HepG2 (cell line): ENCODE data around the gene RBM19. TPM values are rescaled to one million over a fixed set of nuclear protein-coding genes. Genes with fewer than 3 reads are reported as not detected.

Experiments
- ATAC-seq: fragments of 200-7000 bp; cut with Tn5 transposase; 3 replicates; pipeline ENCODE4 v1.9.1; 2020; ENCODE audit warnings: mild to moderate bottlenecking, moderate library complexity
- BruUV-seq: library from RNA; stranded (reverse); fragments of 400-500 nt; replicated peaks from 2 replicates; lab custom pipeline; 2021; lab: Mats Ljungman, UMichigan
- CTCF ChIA-PET: fragments of 300-600 bp; formaldehyde crosslinking; extraction: SDS; loops from one replicate; lab custom pipeline; 2021; ENCODE audit warnings: low total read pairs, inconsistent platforms, low intra/inter-chr PET ratio; lab: Yijun Ruan, JAX
- POLR2A ChIA-PET: fragments of 350-600 bp; sonication (Branson Sonifier 250); formaldehyde crosslinking; loops from one replicate; lab custom pipeline; 2020; ENCODE audit warnings: antibody characterized with exemption, inconsistent platforms; lab: Yijun Ruan, JAX
- DNase-seq: peaks from one replicate; pipeline ENCODE4 v3.0.0-alpha.2; 2015; ENCODE audit warnings: low spot score
- FAIRE-seq: peaks from 3 replicates; lab custom pipeline; 2011; peaks lifted over from hg19 to GRCh38; lab: Jason Lieb, UNC
- H2AFZ ChIP-seq: one replicate; pipeline ENCODE4 v1.6.1; 2011; ENCODE audit warnings: low read length, inconsistent platforms
- H3K27ac ChIP-seq: fragments of 300-600 bp; 3 replicates; pipeline ENCODE4 v1.8.0; 2011; ENCODE audit warnings: mixed run types, mild to moderate bottlenecking, mixed read lengths, low read length, inconsistent platforms; ENCODE audit not compliant: insufficient read depth; ENCODE audit errors: extremely low read length
- H3K27me3 ChIP-seq, 2 experiments: fragments of 200-600 bp in 1 of 2; 2 replicates in 1 of 2; 3 replicates in 1 of 2; pipeline versions ENCODE4 v1.6.0 to v1.8.0; 2011; ENCODE audit warnings: low read length in 2 of 2, mild to moderate bottlenecking in 2 of 2, moderate library complexity in 2 of 2, inconsistent platforms in 1 of 2; ENCODE audit not compliant: insufficient read depth in 2 of 2, control insufficient read depth in 1 of 2
- H3K36me3 ChIP-seq, 2 experiments: fragments of 200-600 bp in 1 of 2; replicated peaks in 1 of 2; 2 replicates in 1 of 2; 3 replicates in 1 of 2; pipeline versions ENCODE4 v1.5.1 to v1.8.0; 2011; ENCODE audit warnings: low read length in 2 of 2, inconsistent platforms in 1 of 2; ENCODE audit not compliant: insufficient read depth in 2 of 2, control insufficient read depth in 1 of 2
- H3K4me1 ChIP-seq: 2 replicates; pipeline ENCODE4 v1.5.1; 2012; ENCODE audit warnings: low read length, inconsistent platforms; ENCODE audit not compliant: insufficient read depth
- H3K4me2 ChIP-seq: 2 replicates; pipeline ENCODE4 v1.6.0; 2011; ENCODE audit warnings: low read depth, low read length, inconsistent platforms
- H3K4me3 ChIP-seq, 3 experiments: fragments of 200-600 bp in 1 of 3; sonication (generic), shearing (Covaris generic) in 1 of 3; replicated peaks in 1 of 3; 2 replicates each; pipeline ENCODE4 v1.5.1; 2011 to 2016; ENCODE audit warnings: low read length in 3 of 3, inconsistent platforms in 2 of 3, low read depth in 2 of 3, mild to moderate bottlenecking in 2 of 3, control low read depth in 1 of 3, mixed read lengths in 1 of 3; ENCODE audit not compliant: insufficient read depth in 1 of 3
- H3K79me2 ChIP-seq: one replicate; pipeline ENCODE4 v1.6.1; 2011; ENCODE audit warnings: low read length, inconsistent platforms; ENCODE audit not compliant: insufficient read depth
- H3K9ac ChIP-seq: 2 replicates; pipeline ENCODE4 v1.6.0; 2011; ENCODE audit warnings: mild to moderate bottlenecking, low read depth, low read length, inconsistent platforms; ENCODE audit not compliant: insufficient read depth
- H3K9me3 ChIP-seq: 2 replicates; pipeline ENCODE4 v1.5.1; 2012; ENCODE audit warnings: mild to moderate bottlenecking, low read length
- H4K20me1 ChIP-seq: 2 replicates; pipeline ENCODE4 v1.6.0; 2011; ENCODE audit warnings: inconsistent platforms, mild to moderate bottlenecking, low read length, moderate library complexity; ENCODE audit not compliant: insufficient read depth
- MED1 ChIP-seq: sonication (generic); formaldehyde crosslinking; IDR thresholded peaks from 2 replicates; pipeline ENCODE4 v1.4.0; 2020; ENCODE audit warnings: missing genetic modification reagents
- SP140L ChIP-seq: sonication (generic); formaldehyde crosslinking; IDR thresholded peaks from 2 replicates; pipeline ENCODE4 v1.4.0; 2020; ENCODE audit warnings: missing genetic modification reagents, borderline replicate concordance
- ZNF317 ChIP-seq: sonication (generic); formaldehyde crosslinking; IDR thresholded peaks from 2 replicates; pipeline ENCODE4 v1.5.0; 2020; ENCODE audit warnings: mild to moderate bottlenecking, missing genetic modification reagents
- ZNF558 ChIP-seq: sonication (generic); formaldehyde crosslinking; IDR thresholded peaks from 2 replicates; pipeline ENCODE4 v1.9.0; 2022; ENCODE audit warnings: mild to moderate bottlenecking, missing genetic modification reagents, borderline replicate concordance
- ZNF629 ChIP-seq: sonication (generic); formaldehyde crosslinking; conservative IDR thresholded peaks from 2 replicates; pipeline ENCODE4 v1.5.0; 2020; ENCODE audit warnings: missing genetic modification reagents
- WGBS: methylation state at CpG from one replicate; pipeline ENCODE4 v1.1.6; 2017; ENCODE audit warnings: low lambda C conversion rate; 5-methylcytosine and 5-hydroxymethylcytosine counted together
- in situ Hi-C: cut with HindIII; loops from 2 replicates; pipeline ENCODE4 v1.10.0; 2017; ENCODE audit warnings: low pct_unique_long_range_greater_than_20kb; ENCODE audit not compliant: extremely low pct_ligation_motif_present
- intact Hi-C: fragments of 100-400 bp; cut with micrococcal nuclease; formaldehyde crosslinking; loops from one replicate; pipeline ENCODE4 v1.10.0; 2022; ENCODE audit not compliant: unreplicated experiment
- polyA plus RNA-seq, 8 experiments: library from polyadenylated mRNA; depleted of rRNA in 3 of 8; stranded (reverse) in 7 of 8; unstranded in 1 of 8; fragments of >200 nt; fragmentation: Illumina TruSeq in 4 of 8; extraction: Trizol in 4 of 8; gene quantifications; 2 replicates each; pipeline versions ENCODE4 v1.2.1 to v1.2.3, GENCODE V29; 2011 to 2016; ENCODE audit warnings: low read depth in 4 of 8, missing spikeins in 1 of 8, mixed read lengths in 1 of 8; ENCODE audit not compliant: insufficient read depth in 1 of 8
- total RNA-seq, 5 experiments: library from RNA; depleted of rRNA; stranded (reverse); fragments of >200 nt; fragmentation: Illumina TruSeq; extraction: Trizol; gene quantifications; 2 replicates each; pipeline ENCODE4 v1.2.3, GENCODE V29; 2016; ENCODE audit warnings: low read depth in 1 of 5

The RBM19 gene
- total and polyA plus RNA-seq, 2 of the 13 experiments (the other 11 are each of a cell fraction or from before 2014, with no cell fraction given): 19.3 to 32.2 TPM

- H4K20me1 ChIP-seq: no peaks in the 10 kb centered on the region
- BruUV-seq: no TSS peak
- no peak overlapping the region for H2AFZ ChIP-seq
- ChIA-PET POLR2A (no interaction called here), CTCF (no interaction called here)
- H3K4me3 ChIP-seq: no peak overlapping the region
- no peaks in the 10 kb centered on the region for H3K79me2 ChIP-seq
- WGBS: 100% methylated on average over 2 of the region's 4 CpGs
- DNase-seq (no peak), FAIRE-seq (no peak), ATAC-seq (no peak)
- no peak overlapping the region for H3K9ac ChIP-seq
- H3K4me1 ChIP-seq: no peaks in the 10 kb centered on the region
- in situ Hi-C loops: no loop called here
- H3K9me3 ChIP-seq: no peaks in the 10 kb centered on the region
- H3K27me3 ChIP-seq: no peaks in the 10 kb centered on the region
- intact Hi-C loops: no loop called here
- H3K4me2 ChIP-seq: no peak overlapping the region
- TF ChIP-seq MED1 (no peak), ZNF317 (CRISPR knock-in tag) (no peak), ZNF558 (no peak)
- H3K36me3 ChIP-seq: peaks cover 16 to 34% of the 10 kb centered on the region in 2 experiments; a peak in 4 of 5 replicates
- no peak overlapping the region for H3K27ac ChIP-seq
Measured at GRCh38 chr12:113842699-113843098, 123.4 kb downstream of the RBM19 start.

DNA sequence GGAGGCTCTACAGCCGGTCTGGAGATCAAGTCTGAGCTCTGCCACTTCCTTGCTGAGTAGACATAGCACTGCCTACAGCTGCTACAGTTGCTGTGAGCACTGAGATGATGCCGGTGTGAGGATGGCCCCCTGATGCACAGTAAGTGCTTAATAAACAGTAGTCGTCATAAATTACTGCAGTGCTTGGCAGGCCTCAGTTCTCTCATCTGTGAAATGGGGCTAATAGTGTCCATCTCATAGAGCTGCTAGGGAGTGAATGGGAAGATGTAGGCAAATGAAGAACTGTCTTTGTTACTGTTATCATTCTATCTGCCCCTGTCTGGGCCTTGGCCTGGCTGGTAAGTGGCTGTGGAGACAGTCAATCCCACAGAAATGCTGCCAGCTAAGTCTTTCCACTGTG lies 124.3 kb downstream of the RBM19 start:
- ChIA-PET CTCF (no interaction called here), POLR2A (no interaction called here)
- WGBS: 100% methylated on average over 2 of the region's 3 CpGs

More for the DNA sequence above, 124.3 kb downstream of the RBM19 start:
- Histone ChIP-seq H3K27me3 (no peaks in the 10 kb centered on the region), H3K9me3 (no peaks in the 10 kb centered on the region), H3K4me3 (no peak overlapping the region), H3K9ac (no peak overlapping the region), H3K4me2 (no peak overlapping the region), H3K27ac (no peak overlapping the region), H3K36me3 (peaks cover 17 to 34% of the 10 kb centered on the region in 2 experiments; a peak in 4 of 5 replicates), H3K79me2 (no peaks in the 10 kb centered on the region), H4K20me1 (no peaks in the 10 kb centered on the region), H2AFZ (no peak overlapping the region), H3K4me1 (no peaks in the 10 kb centered on the region)
- in situ Hi-C loops: no loop called here
- TF ChIP-seq SP140L (CRISPR knock-in tag) (no peak), ZNF629 (CRISPR knock-in tag) (peak; percentile 79)
- FAIRE-seq (no peak), ATAC-seq (no peak), DNase-seq (no peak)
- intact Hi-C loops: no loop called here
- no TSS peak for BruUV-seq
